ENCODE data around the gene EEPD1. TPM values are rescaled to one million over a fixed set of nuclear protein-coding genes. Genes with fewer than 3 reads are reported as not detected.

Gene EEPD1
- total and polyA plus RNA-seq, 10 donors: 7.7 to 23.4 (median 14.6) TPM

- intact Hi-C loops (cut with DNase I; ENCODE audit: low total_unique reads): loop anchor here (10.0 kb wide), 1 partner anchor 132 kb away; the partner anchor contains the start of gene EEPD1
- TF ChIP-seq POLR2A (IDR thresholded peaks at IDR 0.05): no peak
- TF ChIP-seq, protein P1, sequence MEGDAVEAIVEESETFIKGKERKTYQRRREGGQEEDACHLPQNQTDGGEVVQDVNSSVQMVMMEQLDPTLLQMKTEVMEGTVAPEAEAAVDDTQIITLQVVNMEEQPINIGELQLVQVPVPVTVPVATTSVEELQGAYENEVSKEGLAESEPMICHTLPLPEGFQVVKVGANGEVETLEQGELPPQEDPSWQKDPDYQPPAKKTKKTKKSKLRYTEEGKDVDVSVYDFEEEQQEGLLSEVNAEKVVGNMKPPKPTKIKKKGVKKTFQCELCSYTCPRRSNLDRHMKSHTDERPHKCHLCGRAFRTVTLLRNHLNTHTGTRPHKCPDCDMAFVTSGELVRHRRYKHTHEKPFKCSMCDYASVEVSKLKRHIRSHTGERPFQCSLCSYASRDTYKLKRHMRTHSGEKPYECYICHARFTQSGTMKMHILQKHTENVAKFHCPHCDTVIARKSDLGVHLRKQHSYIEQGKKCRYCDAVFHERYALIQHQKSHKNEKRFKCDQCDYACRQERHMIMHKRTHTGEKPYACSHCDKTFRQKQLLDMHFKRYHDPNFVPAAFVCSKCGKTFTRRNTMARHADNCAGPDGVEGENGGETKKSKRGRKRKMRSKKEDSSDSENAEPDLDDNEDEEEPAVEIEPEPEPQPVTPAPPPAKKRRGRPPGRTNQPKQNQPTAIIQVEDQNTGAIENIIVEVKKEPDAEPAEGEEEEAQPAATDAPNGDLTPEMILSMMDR (IDR thresholded peaks at IDR 0.05 in 8 of 11, conservative IDR thresholded peaks at IDR 0.05 in 3 of 11): no peak
- no peak for TF ChIP-seq POLR2AphosphoS5 (IDR thresholded peaks at IDR 0.05)
- peaks cover 30 to 90% (median 68%) of the 10 kb centered on the region in 6 donors for H3K4me1 ChIP-seq
- H3K4me3 ChIP-seq: no peak overlapping the region
- peak overlapping the region in 6 of 8 donors; percentile 52 to 91 (median 70) for H3K27ac ChIP-seq
- 76 to 90% (median 89%) methylated on average over 4 of the region's 4 CpGs for WGBS, 5 donors
- no peak for DNase-seq
- H3K9me3 ChIP-seq: no peaks in the 10 kb centered on the region
- H3K36me3 ChIP-seq: peaks cover 0 to 15% (median 0%) of the 10 kb centered on the region in 6 donors
- peaks cover 0 to 1% (median 0%) of the 10 kb centered on the region in 7 donors for H3K27me3 ChIP-seq (replicated peaks in 1 of 7)
Measured at GRCh38 chr7:36286688-36287087, 133.6 kb downstream of the EEPD1 start.

DNA sequence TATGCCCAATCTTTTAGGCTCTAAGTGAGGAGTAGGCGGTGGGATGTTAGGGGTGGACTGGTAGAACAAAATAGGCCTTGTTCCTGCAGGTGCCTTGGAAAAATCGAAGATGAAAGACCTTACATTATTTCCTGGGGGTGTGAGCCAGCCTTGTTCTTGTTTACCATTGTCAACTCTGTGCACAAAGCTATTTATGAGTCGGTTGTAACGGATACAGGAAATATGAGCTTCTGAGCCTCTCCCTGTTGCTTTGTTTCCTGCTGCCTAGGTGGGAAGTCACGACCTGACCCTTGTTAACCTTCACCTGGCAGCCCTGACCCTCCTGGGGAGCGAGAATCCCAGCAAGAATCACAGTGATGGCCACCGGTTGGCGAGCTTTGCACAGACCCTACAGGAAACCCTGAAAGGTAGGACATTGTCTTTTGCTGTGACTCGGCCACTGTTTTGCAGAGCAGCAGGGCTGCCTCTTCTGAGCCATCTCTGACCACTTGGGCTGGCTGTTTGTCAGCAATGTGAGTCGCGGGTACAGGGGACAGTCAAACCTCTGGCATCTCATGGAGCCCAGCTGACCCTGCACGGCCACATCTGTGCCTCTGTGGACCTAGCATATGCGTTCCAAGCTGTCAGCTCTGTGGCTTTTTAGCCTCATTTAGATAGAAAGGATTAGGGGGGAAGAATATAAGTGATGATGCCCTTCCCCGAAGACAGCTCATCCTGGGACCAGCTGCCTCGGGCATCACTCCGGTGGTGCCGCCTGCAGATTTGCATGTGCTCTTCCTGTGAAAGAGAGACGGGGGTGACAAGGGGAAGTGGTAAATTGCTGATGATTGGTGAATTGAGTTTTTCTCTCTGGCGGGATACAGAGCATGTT lies 134.6 kb downstream of the EEPD1 start:
- intact Hi-C loops (cut with DNase I; ENCODE audit: low total_unique reads): loop anchor here (10.0 kb wide), 1 partner anchor 133 kb away; the partner anchor contains the start of gene EEPD1
- Histone ChIP-seq H3K4me3 (peak overlapping the region in 3 of 8 donors; percentile 9 to 61 (median 20)), H3K9me3 (no peaks in the 10 kb centered on the region), H3K27me3 (replicated peaks in 1 of 7) (peaks cover 0 to 3% (median 0%) of the 10 kb centered on the region in 7 donors), H3K27ac (peak overlapping the region; percentile 6 to 91 (median 64)), H3K36me3 (peaks cover 0 to 15% (median 0%) of the 10 kb centered on the region in 6 donors), H3K4me1 (peaks cover 30 to 90% (median 71%) of the 10 kb centered on the region in 6 donors)
- TF ChIP-seq, protein P1 (IDR thresholded peaks at IDR 0.05 in 8 of 11, conservative IDR thresholded peaks at IDR 0.05 in 3 of 11): no peak
- TF ChIP-seq POLR2AphosphoS5 (IDR thresholded peaks at IDR 0.05): peak in 2 of 3 donors; percentile 51 to 70
- 20 to 38% (median 29%) methylated on average over 16 to 19 of the region's 19 CpGs for WGBS, 5 donors
- DNase-seq: peak; percentile 84

- intact Hi-C loops (cut with DNase I; ENCODE audit: low total_unique reads): loop anchor here (10.0 kb wide), 1 partner anchor 134 kb away; the partner anchor contains the start of gene EEPD1
- Histone ChIP-seq H3K4me3 (peak overlapping the region in 1 of 8 donors; percentile 61), H3K27me3 (replicated peaks in 1 of 7) (peaks cover 0 to 3% (median 0%) of the 10 kb centered on the region in 7 donors), H3K36me3 (peaks cover 0 to 15% (median 0%) of the 10 kb centered on the region in 6 donors), H3K27ac (peak overlapping the region in 5 of 8 donors; percentile 58 to 91 (median 70)), H3K4me1 (peaks cover 23 to 83% (median 65%) of the 10 kb centered on the region in 6 donors), H3K9me3 (no peaks in the 10 kb centered on the region)
- WGBS, 5 donors: 90 to 97% (median 95%) methylated on average over 5 of the region's 5 CpGs
- no peak for DNase-seq
- TF ChIP-seq POLR2A (IDR thresholded peaks at IDR 0.05): no peak
- TF ChIP-seq, protein P1 (IDR thresholded peaks at IDR 0.05 in 8 of 11, conservative IDR thresholded peaks at IDR 0.05 in 3 of 11): no peak
Measured at GRCh38 chr7:36288501-36288900, 135.4 kb downstream of the EEPD1 start.

Measured in spleen (tissue), 11 donors.